K562 (cell line): ENCODE data around the gene ZNF761. TPM values are rescaled to one million over a fixed set of nuclear protein-coding genes. Genes with fewer than 3 reads are reported as not detected.

ENCODE experiments used
- ATAC-seq: fragments of 200-7000 bp; cut with Tn5 transposase; 3 replicates; pipeline ENCODE4 v1.9.1; 2020; ENCODE audit warnings: moderate library complexity
- BruUV-seq: library from RNA; stranded (reverse); fragments of 400-500 nt; replicated peaks from 2 replicates; lab custom pipeline; 2021; lab: Mats Ljungman, UMichigan
- CTCF ChIA-PET: fragments of 300-600 bp; formaldehyde crosslinking; extraction: SDS; loops from one replicate; lab custom pipeline; 2021; ENCODE audit warnings: low intra/inter-chr PET ratio; lab: Yijun Ruan, JAX
- POLR2A ChIA-PET: fragments of 300-600, 350-650 bp; sonication (Branson Sonifier 250); formaldehyde crosslinking; extraction: SDS; loops from one replicate; lab custom pipeline; 2021; ENCODE audit warnings: antibody characterized with exemption, inconsistent platforms; lab: Yijun Ruan, JAX
- DNase-seq, 4 experiments: peaks; one replicate each; pipeline versions ENCODE4 v3.0.0 to v3.0.0-alpha.2; 2011 to 2018; ENCODE audit warnings: low spot score in 3 of 4, mixed read lengths in 3 of 4; ENCODE audit errors: extremely low read depth in 1 of 4
- FAIRE-seq: peaks from 2 replicates; lab custom pipeline; 2011; peaks lifted over from hg19 to GRCh38; lab: Jason Lieb, UNC
- H2AFZ ChIP-seq: 2 replicates; pipeline ENCODE4 v1.6.0; 2011; ENCODE audit warnings: low read depth, low read length, control low read depth, inconsistent platforms
- H3K27ac ChIP-seq: fragments of 200-600 bp; 3 replicates; pipeline ENCODE4 v1.8.0; 2011; ENCODE audit warnings: low read depth, mild to moderate bottlenecking, control low read depth, inconsistent platforms, low read length, moderate library complexity, mixed read lengths; ENCODE audit errors: extremely low read depth
- H3K27me3 ChIP-seq, 2 experiments: fragments of 300-600 bp in 1 of 2; 2 replicates in 1 of 2; 3 replicates in 1 of 2; pipeline versions ENCODE4 v1.6.0 to v1.8.0; 2011; ENCODE audit warnings: inconsistent platforms in 2 of 2, low read length in 2 of 2, mild to moderate bottlenecking in 1 of 2, mixed read lengths in 1 of 2, moderate library complexity in 1 of 2; ENCODE audit not compliant: control insufficient read depth in 2 of 2, insufficient read depth in 2 of 2
- H3K36me3 ChIP-seq: fragments of 300-600 bp; 3 replicates; pipeline ENCODE4 v1.8.0; 2011; ENCODE audit warnings: mild to moderate bottlenecking, low read length, inconsistent platforms; ENCODE audit not compliant: control insufficient read depth, insufficient read depth
- H3K4me1 ChIP-seq, 2 experiments: fragments of 200-600 bp in 1 of 2; replicated peaks in 1 of 2; 2 replicates in 1 of 2; 3 replicates in 1 of 2; pipeline versions ENCODE4 v1.5.1 to v1.8.0; 2011; ENCODE audit warnings: inconsistent platforms in 2 of 2, low read length in 2 of 2, mild to moderate bottlenecking in 1 of 2, mixed read lengths in 1 of 2, moderate library complexity in 1 of 2; ENCODE audit not compliant: control insufficient read depth in 2 of 2, insufficient read depth in 2 of 2
- H3K4me2 ChIP-seq: 2 replicates; pipeline ENCODE4 v1.6.1; 2011; ENCODE audit warnings: low read length, control low read depth, inconsistent platforms, mixed read lengths; ENCODE audit not compliant: insufficient read depth
- H3K4me3 ChIP-seq: fragments of 200-600 bp; sonication (generic), shearing (Covaris generic); 2 replicates; pipeline ENCODE4 v1.5.1; 2016; ENCODE audit warnings: control low read depth, inconsistent platforms
- H3K79me2 ChIP-seq: fragments of 200-600 bp; 3 replicates; pipeline ENCODE4 v1.8.0; 2011; ENCODE audit warnings: low read length, inconsistent platforms; ENCODE audit not compliant: control insufficient read depth, insufficient read depth
- H3K9ac ChIP-seq, 2 experiments: 2 replicates each; pipeline versions ENCODE4 v1.6.0 to v1.6.1; 2011; ENCODE audit warnings: low read depth in 2 of 2, low read length in 2 of 2, control low read depth in 1 of 2, inconsistent platforms in 1 of 2, mild to moderate bottlenecking in 1 of 2, mixed read lengths in 1 of 2; ENCODE audit not compliant: insufficient read depth in 1 of 2
- H3K9me1 ChIP-seq: one replicate; pipeline ENCODE4 v1.6.0; 2011; ENCODE audit warnings: inconsistent platforms, mild to moderate bottlenecking, low read length, moderate library complexity; ENCODE audit not compliant: control insufficient read depth, insufficient read depth
- H3K9me3 ChIP-seq: replicated peaks from 2 replicates; pipeline ENCODE4 v1.5.1; 2011; ENCODE audit warnings: low read depth, low read length, inconsistent platforms; ENCODE audit not compliant: control insufficient read depth, insufficient read depth
- H4K20me1 ChIP-seq: replicated peaks from 2 replicates; pipeline ENCODE4 v1.6.1; 2011; ENCODE audit warnings: low read length, inconsistent platforms, mixed read lengths; ENCODE audit not compliant: control insufficient read depth, insufficient read depth
- E4F1 ChIP-seq: fragments of 250-450 bp; sonication (Bioruptor Pico); IDR thresholded peaks from 2 replicates; pipeline ENCODE4 v1.5.0; 2021; ENCODE audit warnings: mild to moderate bottlenecking, borderline replicate concordance
- FOSL1 ChIP-seq: fragments of 200-800 bp; sonication (Bioruptor generic); conservative IDR thresholded peaks from 2 replicates; pipeline ENCODE4 v1.6.1; 2016; ENCODE audit warnings: missing genetic modification characterization, missing compliant biosample characterization
- JUND ChIP-seq, 2 experiments: IDR thresholded peaks; 2 replicates in 1 of 2; 3 replicates in 1 of 2; pipeline ENCODE4 v1.6.1; 2011; ENCODE audit warnings: borderline replicate concordance in 2 of 2, low read depth in 2 of 2, low read length in 2 of 2, improper control_type of control experiment in 1 of 2, missing biosample characterization in 1 of 2, missing genetic modification characterization in 1 of 2, missing genetic modification reagents in 1 of 2
- SREBF1 ChIP-seq: fragments of 150-350 bp; IDR thresholded peaks from 2 replicates; pipeline ENCODE4 v1.6.1; 2014; ENCODE audit warnings: antibody characterized with exemption, low read depth, low read length, borderline replicate concordance
- SRF ChIP-seq, 2 experiments: fragments of 250-450, 450-650 bp in 1 of 2; sonication (Bioruptor Pico) in 1 of 2; sonication (generic) in 1 of 2; formaldehyde crosslinking; IDR thresholded peaks; 2 replicates each; pipeline versions ENCODE4 v1.5.0 to v1.5.1; 2020 to 2022; ENCODE audit warnings: mild to moderate bottlenecking in 1 of 2, missing genetic modification reagents in 1 of 2
- WGBS: fragments of 100-300 bp; shearing (Covaris generic); methylation state at CpG from one replicate; pipeline ENCODE4 v1.1.6; 2016; ENCODE audit warnings: low coverage, mixed read lengths; ENCODE audit not compliant: insufficient coverage; ENCODE audit errors: missing lambda C conversion rate; 5-methylcytosine and 5-hydroxymethylcytosine counted together
- in situ Hi-C: fragments of 300-500 bp; cut with MboI; formaldehyde crosslinking; loops from 4 replicates; pipeline ENCODE4 v1.15.0; 2018; ENCODE audit warnings: inconsistent platforms, mixed read lengths
- intact Hi-C: fragments of 100-400 bp; cut with micrococcal nuclease; formaldehyde crosslinking; loops from 2 replicates; pipeline ENCODE4 v1.14.2; 2022
- polyA plus RNA-seq, 8 experiments: library from polyadenylated mRNA; depleted of rRNA in 4 of 8; stranded (reverse) in 5 of 8; unstranded in 3 of 8; fragments of >200 nt; fragmentation: Nextera tagmentation in 2 of 8; fragmentation: Illumina TruSeq in 1 of 8; extraction: Ambion mirVana in 2 of 8; extraction: Trizol in 1 of 8; gene quantifications; 2 replicates each; pipeline versions ENCODE4 v1.2.1 to v1.2.3, GENCODE V29; 2011 to 2014; ENCODE audit warnings: inconsistent platforms in 1 of 8, missing spikeins in 1 of 8
- total RNA-seq, 7 experiments: library from RNA; depleted of rRNA in 6 of 7; stranded (reverse); fragments of >200 nt in 6 of 7; fragmentation: Illumina TruSeq in 2 of 7; extraction: Trizol in 2 of 7; gene quantifications; 2 replicates each; pipeline versions ENCODE4 v1.2.1 to v1.2.3, GENCODE V29; 2011 to 2021; ENCODE audit warnings: low replicate concordance in 1 of 7

ZNF761 gene
- total and polyA plus RNA-seq, 9 of the 15 experiments (the other 6 are each of a cell fraction or from before 2014, with no cell fraction given), result 10.3 to 30.2 (median 17.0) TPM

- TF ChIP-seq E4F1 (CRISPR knock-in tag) (no peak), SRF (CRISPR knock-in tag; IDR thresholded peaks at IDR 0.05) (no peak)
Measured at GRCh38 chr19:53388168-53388567, 43.6 kb upstream of the ZNF761 start (continued).

- POLR2A ChIA-PET, result interaction anchor here (0.8 kb wide), 1 partner anchor 133 kb away, joined by 3 read pairs; no protein-coding TSS in a partner anchor
- in situ Hi-C loops, result no loop called here
- no peaks in the 10 kb centered on the region for H3K27me3 ChIP-seq
- no peak for FAIRE-seq
- no peak overlapping the region for H3K27ac ChIP-seq
- intact Hi-C loops, result no loop called here
- no peaks in the 10 kb centered on the region for H3K9me1 ChIP-seq
- H3K9ac ChIP-seq, result no peak overlapping the region
- H4K20me1 ChIP-seq, result no peaks in the 10 kb centered on the region
- CTCF ChIA-PET, result no interaction called here
- H3K9me3 ChIP-seq, result peaks cover 2% of the 10 kb centered on the region
- H3K4me1 ChIP-seq, result no peaks in the 10 kb centered on the region; a peak in 1 of 5 replicates
- WGBS, result 9% methylated on average over 5 of the region's 5 CpGs
- H3K4me2 ChIP-seq, result no peak overlapping the region
- H3K4me3 ChIP-seq, result no peak overlapping the region
- TF ChIP-seq SREBF1, result no peak
- peak; percentile 85 for TF ChIP-seq FOSL1 (tag)
- no peak for TF ChIP-seq JUND (IDR thresholded peaks at IDR 0.05; ENCODE audit: borderline replicate concordance, low read depth, low read length)
- TF ChIP-seq JUND (tag; IDR thresholded peaks at IDR 0.05; ENCODE audit: borderline replicate concordance, low read depth, low read length), result 0 out of 3 replicates have a peak, but pooled peaks have one; percentile 28
- TF ChIP-seq, all 486 proteins: peak for 2
- ATAC-seq (no peak), DNase-seq (no peak)
- Histone ChIP-seq H2AFZ (no peak overlapping the region; the same call in 1 of the 2 replicates), H3K79me2 (no peaks in the 10 kb centered on the region), H3K36me3 (no peaks in the 10 kb centered on the region)
- no TSS peak for BruUV-seq
Measured at GRCh38 chr19:53388904-53389303, 42.9 kb upstream of the ZNF761 start.
